AG09319 (cell line): Measurements from ENCODE around the gene PTPRS.

Source experiments
- DNase-seq: peaks from one replicate; pipeline ENCODE4 v3.0.0-alpha.2; 2010; ENCODE audit warnings: low read depth; ENCODE audit errors: extremely low read depth
- CTCF ChIP-seq: IDR thresholded peaks from 2 replicates; pipeline ENCODE4 v1.5.1; 2011; ENCODE audit warnings: low read depth, mild to moderate bottlenecking, inconsistent platforms, low read length, moderate library complexity

PTPRS gene

GRCh38 chr19:5341981-5342380 is 1.4 kb upstream of the PTPRS start:
- no peak for TF ChIP-seq CTCF
- no peak for DNase-seq

GRCh38 chr19:5341448-5341820 is 822 bp upstream of the PTPRS start:
- no peak for DNase-seq
- no peak for TF ChIP-seq CTCF

GRCh38 chr19:5339950-5340636 is 519 bp downstream of the PTPRS start:
- no peak for DNase-seq
- no peak; the same call in 1 of the 2 replicates for TF ChIP-seq CTCF

DNA sequence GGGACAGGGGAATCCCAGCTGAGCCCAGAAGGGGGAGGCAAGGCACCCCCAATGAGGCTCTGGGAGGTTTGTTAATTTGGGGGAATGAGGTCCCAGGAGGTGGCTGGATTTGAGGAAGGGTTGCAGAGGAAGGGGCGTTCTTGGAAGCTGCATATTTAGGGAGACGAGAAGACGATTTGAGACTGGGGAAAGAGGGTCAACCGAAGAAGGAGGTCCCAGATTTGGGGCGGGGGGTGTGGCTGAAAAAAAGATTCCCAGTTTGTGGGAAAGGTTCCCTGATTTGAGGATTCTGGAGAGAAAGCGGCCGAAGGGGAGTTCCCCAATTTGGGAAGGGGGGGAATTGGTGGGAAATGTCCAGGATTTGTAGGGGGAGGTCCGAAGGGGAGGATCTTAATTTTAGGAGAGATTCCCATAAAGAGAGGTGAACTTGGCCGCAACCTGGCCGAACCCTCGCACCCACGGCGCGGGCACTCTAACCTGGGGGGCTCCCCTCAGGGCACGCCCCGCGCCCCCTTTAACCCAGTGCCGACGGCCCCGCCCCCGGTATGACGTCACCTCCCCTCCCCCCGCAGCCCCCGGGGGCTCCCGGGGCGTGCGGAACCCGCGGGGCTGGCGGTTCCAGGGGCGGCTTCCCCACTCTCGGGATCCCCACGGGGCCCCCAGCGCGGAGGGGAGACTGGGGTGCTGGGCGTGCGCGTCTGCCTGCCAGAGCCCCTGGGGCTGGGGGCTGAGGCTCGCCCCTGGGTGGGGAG is 1.2 kb downstream of the PTPRS start:
- TF ChIP-seq CTCF: no peak

DNA sequence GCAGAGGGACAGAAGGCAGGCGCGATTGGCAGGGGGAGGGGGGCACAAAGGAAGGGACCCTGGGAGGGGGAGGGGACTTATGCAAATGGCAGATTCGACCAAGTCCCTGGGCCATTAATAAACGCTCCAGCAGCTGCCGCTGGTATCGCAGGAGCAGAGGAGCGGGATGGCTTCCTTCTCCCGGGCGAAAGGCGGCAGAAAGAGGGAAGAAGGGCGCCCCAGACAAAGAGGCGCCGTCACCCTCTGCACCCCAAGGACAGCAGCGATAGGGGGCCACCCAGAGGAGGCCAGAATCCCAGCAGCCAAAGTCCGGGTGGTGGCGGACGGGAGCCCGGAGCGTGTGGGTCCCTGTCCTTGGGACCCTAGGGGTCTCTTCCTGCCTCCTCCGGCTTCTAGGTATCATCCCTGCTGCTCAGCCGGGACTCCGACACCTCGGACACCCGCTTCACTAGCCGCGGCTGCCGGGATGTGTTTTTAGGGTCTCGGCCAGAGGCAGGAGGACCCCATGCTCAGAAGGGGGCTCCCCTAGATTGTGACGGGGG is 1.9 kb downstream of the PTPRS start:
- DNase-seq: no peak
- no peak for TF ChIP-seq CTCF

More for the DNA sequence above, 1.2 kb downstream of the PTPRS start:
- no peak for DNase-seq

DNA sequence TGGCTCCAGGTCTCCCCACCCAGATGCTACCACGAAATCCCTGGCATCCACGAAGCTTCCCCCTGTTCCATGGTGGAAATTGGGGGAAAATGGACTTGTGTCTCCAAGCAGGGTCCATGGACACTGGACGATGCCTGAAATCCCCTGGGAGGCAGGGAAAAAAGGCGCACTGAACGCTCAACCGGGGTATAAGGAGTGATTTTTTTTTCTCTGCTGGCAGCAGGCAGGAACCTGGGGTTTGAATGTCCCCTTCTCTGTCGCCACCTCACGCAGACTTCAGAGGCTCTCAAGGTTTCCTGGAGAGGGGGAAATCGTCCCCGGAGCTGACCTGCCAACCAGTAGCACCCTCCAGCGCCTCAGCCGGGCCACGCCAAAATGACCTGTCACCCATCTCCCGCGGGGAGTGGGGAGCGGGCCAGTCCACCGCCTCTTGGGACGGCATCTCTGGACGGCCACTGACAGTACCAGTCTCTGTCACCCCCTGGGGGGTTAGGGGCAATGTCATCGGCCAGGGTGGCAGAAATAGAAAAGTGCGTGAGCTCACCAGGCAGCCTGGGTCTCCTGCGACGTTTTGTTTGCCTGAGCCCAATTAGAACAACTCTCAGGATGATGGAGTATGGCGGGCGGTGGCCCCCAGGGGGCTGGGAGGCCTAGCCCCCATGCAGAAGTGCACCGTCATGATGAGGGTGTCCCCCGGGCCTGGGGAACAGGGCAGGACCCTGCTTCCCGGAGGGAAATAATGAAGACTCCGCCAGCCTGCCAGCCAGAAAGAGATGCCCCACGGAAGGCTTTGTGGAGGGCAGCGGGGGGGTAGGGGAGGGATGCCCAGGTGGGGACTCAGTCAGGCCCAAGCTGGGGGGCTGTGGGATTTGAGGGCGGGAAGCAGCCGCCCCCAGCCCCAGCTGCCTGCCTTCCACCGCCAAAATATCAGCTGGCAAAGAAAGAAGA is 2.6 kb downstream of the PTPRS start:
- no peak for TF ChIP-seq CTCF
- DNase-seq: no peak
